GM12873 (cell line): ENCODE results near the gene CSAD.

ENCODE experiments used
- TF ChIP-seq, protein P1 (sequence below): IDR thresholded peaks from 2 replicates; pipeline ENCODE4 v1.5.1; 2012; ENCODE audit warnings: low read depth, mild to moderate bottlenecking, moderate library complexity, low read length, control low read depth; ENCODE audit not compliant: insufficient read depth; ENCODE audit errors: missing control alignments

CSAD gene

DNA sequence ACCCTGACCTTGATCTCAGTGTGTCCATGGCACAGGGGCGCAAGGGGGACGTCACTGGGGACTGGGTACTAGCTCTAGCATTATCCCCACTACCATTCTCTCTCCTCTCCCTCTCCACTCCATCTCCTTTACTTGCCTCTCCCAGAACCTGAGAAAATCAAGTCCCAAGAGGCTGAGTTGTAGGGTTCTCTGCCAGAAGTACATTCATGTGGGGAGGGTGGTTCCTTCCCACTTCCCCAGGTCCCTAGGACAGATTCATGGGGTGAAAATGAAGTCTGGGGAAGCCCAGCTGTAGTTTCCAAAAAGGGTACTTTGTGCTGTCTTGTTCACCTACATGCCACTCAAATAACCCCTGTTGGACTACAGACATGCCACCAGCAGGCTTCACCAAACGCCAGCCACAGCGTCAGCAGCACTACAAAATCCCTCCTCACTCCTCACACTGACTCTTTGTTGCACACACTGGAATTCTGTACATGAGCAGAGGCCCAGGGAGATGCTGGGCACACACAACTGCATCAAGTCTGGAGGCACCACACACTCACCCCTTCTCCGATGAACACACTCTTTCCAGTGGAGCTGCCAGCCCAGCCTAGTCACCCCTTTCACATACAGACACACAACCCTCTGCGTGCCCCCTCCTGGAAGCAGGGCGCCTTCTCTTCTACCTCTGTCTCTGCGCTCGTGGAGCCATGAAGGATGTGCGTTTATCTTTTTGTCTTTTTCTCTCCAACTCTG is 44.3 kb upstream of the CSAD start:
- TF ChIP-seq, protein P1, sequence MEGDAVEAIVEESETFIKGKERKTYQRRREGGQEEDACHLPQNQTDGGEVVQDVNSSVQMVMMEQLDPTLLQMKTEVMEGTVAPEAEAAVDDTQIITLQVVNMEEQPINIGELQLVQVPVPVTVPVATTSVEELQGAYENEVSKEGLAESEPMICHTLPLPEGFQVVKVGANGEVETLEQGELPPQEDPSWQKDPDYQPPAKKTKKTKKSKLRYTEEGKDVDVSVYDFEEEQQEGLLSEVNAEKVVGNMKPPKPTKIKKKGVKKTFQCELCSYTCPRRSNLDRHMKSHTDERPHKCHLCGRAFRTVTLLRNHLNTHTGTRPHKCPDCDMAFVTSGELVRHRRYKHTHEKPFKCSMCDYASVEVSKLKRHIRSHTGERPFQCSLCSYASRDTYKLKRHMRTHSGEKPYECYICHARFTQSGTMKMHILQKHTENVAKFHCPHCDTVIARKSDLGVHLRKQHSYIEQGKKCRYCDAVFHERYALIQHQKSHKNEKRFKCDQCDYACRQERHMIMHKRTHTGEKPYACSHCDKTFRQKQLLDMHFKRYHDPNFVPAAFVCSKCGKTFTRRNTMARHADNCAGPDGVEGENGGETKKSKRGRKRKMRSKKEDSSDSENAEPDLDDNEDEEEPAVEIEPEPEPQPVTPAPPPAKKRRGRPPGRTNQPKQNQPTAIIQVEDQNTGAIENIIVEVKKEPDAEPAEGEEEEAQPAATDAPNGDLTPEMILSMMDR, result no peak

DNA sequence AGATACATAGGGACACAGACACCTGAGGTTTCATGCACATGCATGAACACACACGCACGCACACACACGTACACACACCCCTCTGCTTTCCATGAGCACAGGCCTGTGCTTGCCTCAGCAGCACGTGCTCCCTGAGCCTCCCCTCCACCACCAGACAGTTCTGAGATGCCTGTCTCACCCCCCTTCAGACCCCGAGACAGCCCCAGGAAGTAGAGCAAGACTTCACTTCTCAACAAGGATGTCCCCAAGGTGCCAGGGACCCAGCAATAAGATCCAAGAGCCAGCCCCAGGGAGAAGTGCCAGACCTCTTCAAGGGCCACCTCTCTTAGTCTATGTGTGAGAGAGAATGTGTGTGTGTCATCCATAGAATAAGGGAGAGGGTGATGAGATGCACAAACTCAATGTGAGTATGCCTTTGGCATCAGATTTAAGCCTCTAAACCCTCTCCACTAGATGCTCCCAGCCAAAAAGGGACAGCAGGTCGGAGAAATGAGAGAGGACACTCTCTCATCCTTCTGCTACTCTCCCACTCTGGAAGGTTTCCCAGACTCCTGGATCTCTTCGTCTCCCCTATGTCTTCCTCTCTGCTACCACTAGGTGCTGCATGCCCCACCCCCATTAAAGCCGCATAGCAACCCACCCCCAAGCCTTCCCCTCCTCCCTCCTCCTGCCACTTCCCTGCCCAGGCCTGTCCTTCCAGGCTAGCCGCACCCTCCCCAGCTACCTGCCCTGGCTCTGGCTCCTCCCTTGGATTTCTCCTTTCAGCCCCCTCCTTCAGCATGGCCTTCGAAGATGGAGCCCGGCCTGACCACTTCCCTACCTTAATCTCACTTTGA is 43.6 kb upstream of the CSAD start:
- TF ChIP-seq, protein P1, result peak; percentile 30

DNA sequence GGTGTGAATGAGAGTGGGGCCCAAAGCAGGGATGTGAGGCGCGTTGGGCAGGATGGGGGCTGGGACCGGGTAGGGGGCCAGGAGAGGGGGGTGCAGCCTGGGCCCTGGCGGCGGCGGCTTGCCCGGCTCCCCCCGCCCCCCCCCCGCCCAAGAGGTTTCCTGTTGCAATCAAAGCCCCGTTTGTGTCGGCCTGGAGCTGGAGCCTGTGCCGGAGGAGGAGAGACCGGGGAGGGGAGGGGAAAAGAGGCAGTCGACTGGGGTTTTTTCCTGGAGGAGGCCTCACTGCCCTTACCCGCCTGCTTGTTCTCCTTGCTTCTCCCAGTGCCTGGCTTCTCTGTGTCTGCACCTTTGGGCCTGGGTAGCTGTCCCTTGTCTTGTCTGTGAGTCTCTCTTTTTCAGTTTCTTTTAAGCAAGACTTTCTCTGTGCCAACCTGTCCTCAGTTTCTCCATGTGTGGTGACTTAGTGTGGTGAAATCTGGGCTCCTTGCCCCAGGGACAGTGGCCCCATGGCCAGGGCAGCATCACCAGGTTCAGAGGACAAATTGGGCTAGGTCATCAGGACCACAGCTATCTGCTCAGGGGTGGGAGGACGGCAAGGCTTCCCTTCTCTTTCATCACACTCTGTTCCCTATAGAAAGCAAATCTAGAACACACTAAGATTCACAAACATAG is 42.8 kb upstream of the CSAD start:
- TF ChIP-seq, protein P1, result no peak

DNA sequence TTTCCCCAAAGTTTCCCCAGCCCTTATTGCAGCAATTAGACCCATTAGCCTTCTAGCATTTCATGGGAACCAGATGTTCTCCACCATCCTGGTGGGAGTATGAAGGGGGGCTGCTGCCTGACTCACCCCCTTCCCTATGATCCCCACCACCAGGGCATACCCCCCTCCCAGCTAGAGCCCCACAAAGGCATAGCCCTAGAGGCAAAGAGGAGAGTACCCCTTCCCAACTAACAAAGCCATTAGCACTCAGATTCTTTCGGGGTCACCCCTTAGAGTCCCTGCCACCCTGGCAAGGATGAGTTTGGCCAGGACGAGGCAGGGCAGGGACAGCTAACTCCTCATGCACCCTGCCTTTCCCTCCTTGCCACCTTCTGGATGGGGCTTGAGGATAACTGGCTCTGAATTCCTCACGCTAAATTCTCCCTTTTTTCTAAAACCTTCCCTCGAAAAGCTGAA is 42.1 kb upstream of the CSAD start:
- TF ChIP-seq, protein P1, result no peak

DNA sequence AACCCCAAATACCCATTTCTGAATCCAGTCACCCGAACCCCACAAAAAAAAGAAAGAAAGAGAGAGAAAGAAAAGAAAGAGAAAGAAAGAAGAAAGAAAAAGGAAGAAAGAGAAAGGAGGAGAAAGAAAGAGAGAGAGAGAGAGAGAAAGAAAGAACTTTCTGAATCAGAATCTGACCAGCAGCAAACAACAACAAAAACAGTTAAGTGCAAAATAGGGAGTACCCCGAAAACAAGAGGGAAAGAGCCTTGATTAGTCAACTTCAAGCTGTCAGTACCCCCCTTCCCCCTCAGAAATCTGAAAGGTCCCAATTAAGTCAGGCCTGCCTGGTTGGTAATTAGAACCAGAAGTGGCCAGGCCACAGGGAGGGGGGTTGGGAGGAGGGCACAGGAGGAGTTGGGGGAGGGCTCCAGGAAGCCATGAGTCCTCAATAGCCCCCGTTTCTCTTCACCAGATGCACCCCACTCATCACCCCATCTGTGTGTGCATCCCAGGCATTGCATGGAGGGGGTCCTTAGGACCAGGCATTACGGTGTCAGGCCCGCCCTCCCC is 41.5 kb upstream of the CSAD start:
- TF ChIP-seq, protein P1, result no peak

DNA sequence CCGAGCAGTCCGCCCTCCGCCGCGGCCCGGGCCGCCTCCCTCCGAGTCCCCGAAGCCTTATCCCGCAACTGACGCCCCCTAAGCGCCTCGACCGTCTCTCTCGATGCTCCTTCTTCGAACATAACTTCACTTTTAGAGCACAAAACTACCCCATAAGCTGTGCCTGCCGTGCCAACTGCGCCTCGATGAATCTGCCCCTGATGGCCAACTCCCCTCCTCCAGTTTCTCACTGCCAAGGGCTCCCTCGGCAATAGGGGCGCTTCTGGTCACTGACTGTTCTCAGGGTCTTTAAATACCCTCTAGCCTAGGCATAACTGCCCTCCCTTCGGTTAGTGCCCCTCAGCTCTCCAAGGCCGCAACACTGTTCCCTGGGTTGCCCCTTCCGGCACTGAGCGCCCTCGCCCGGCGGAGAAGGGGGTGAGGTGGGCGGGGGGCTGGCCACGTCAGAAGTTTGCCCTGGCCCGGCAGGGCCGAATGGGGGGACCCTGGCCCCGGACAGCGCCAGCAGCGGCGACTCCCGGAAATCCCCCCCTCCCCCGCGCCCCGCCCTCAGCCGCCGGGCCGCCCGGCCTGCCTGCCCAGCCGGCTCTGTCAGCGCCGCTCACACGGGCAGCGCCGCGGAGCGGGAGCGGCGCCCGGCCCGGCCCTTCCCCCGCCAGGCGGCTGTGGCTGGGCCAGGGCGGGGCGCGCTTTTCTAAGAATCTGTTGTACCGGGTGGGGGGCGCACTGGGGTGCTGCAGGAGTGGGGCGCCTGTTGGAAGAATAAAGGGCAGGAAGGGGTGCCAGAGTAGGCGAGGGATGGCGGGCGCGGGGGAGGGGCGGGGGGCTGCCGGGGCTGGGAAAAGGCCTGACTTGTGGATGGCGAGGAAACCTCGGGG is 40.7 kb upstream of the CSAD start:
- TF ChIP-seq, protein P1, result peak; percentile 29
